T-helper 1 cell treated with Interleukin-12 subunit alpha and Interleukin-12 subunit beta and Interleukin-4 antibody, amounts not matched to agents 30 μg/mL and 1 μg/mL, for 36 hours (primary cell): Measurements from ENCODE around the gene CENPC.

Experiments used
- H3K27ac Mint-ChIP-seq: one replicate; pipeline ENCODE4 v1.8.0; 2021; ENCODE audit warnings: mild to moderate bottlenecking, mixed read lengths
- H3K27me3 Mint-ChIP-seq: one replicate; pipeline ENCODE4 v1.8.0; 2021; ENCODE audit warnings: low read depth, mixed read lengths
- H3K36me3 Mint-ChIP-seq: one replicate; pipeline ENCODE4 v1.8.0; 2021; ENCODE audit warnings: low read depth, mixed read lengths
- H3K4me1 Mint-ChIP-seq: one replicate; pipeline ENCODE4 v1.8.0; 2021; ENCODE audit warnings: low read depth, mixed read lengths
- H3K4me3 Mint-ChIP-seq: one replicate; pipeline ENCODE4 v1.8.0; 2021; ENCODE audit warnings: mild to moderate bottlenecking, moderate library complexity, mixed read lengths
- H3K9me3 Mint-ChIP-seq: one replicate; pipeline ENCODE4 v1.8.0; 2021; ENCODE audit warnings: mixed read lengths

Gene CENPC

GRCh38 chr4:67545199-67546003 lies at the start of gene CENPC:
Gene CENPC, minus strand, starts transcription at chr4:67545503. Its CDS starts 148 bp downstream, at chr4:67545355.
- Mint-ChIP-seq H3K4me1 (peaks cover 29% of the 10 kb centered on the region), H3K9me3 (no peaks in the 10 kb centered on the region), H3K27ac (peak within 1 kb of the TSS; percentile 99), H3K4me3 (peak within 1 kb of the TSS; percentile 99), H3K27me3 (no peaks in the 10 kb centered on the region), H3K36me3 (peaks cover 28% of the 10 kb centered on the region)

- Mint-ChIP-seq H3K27me3 (no peaks in the 10 kb centered on the region), H3K36me3 (peaks cover 67% of the 10 kb centered on the region), H3K9me3 (peaks cover 8% of the 10 kb centered on the region), H3K4me3 (no peak overlapping the region), H3K27ac (no peak overlapping the region), H3K4me1 (peaks cover 5% of the 10 kb centered on the region)
These were observed 48.5 kb upstream of the CENPC start for GRCh38 chr4:67593741-67594175.

- no peak overlapping the region for H3K4me3 Mint-ChIP-seq
- no peaks in the 10 kb centered on the region for H3K27me3 Mint-ChIP-seq
- no peaks in the 10 kb centered on the region for H3K9me3 Mint-ChIP-seq
- H3K27ac Mint-ChIP-seq, result no peak overlapping the region
- H3K4me1 Mint-ChIP-seq, result peaks cover 4% of the 10 kb centered on the region
- H3K36me3 Mint-ChIP-seq, result peaks cover 38% of the 10 kb centered on the region
These were observed 41.9 kb upstream of the CENPC start for GRCh38 chr4:67587156-67587555.

- Mint-ChIP-seq H3K4me1 (peaks cover 18% of the 10 kb centered on the region), H3K27ac (no peak overlapping the region), H3K27me3 (no peaks in the 10 kb centered on the region), H3K4me3 (no peak overlapping the region), H3K9me3 (no peaks in the 10 kb centered on the region), H3K36me3 (peaks cover 38% of the 10 kb centered on the region)
These were observed 39.2 kb upstream of the CENPC start for GRCh38 chr4:67584496-67584895.

GRCh38 chr4:67581913-67582312 lies 36.6 kb upstream of the CENPC start:
- Mint-ChIP-seq H3K4me1 (peaks cover 22% of the 10 kb centered on the region), H3K27ac (peak overlapping the region; percentile 87), H3K36me3 (peaks cover 45% of the 10 kb centered on the region), H3K4me3 (peak overlapping the region; percentile 29), H3K9me3 (no peaks in the 10 kb centered on the region), H3K27me3 (no peaks in the 10 kb centered on the region)

GRCh38 chr4:67581208-67581857 lies 36.0 kb upstream of the CENPC start:
- H3K27me3 Mint-ChIP-seq, result no peaks in the 10 kb centered on the region
- no peaks in the 10 kb centered on the region for H3K9me3 Mint-ChIP-seq
- peaks cover 45% of the 10 kb centered on the region for H3K36me3 Mint-ChIP-seq
- H3K4me1 Mint-ChIP-seq, result peaks cover 25% of the 10 kb centered on the region
- H3K4me3 Mint-ChIP-seq, result peak overlapping the region; percentile 72
- H3K27ac Mint-ChIP-seq, result peak overlapping the region; percentile 87

GRCh38 chr4:67580577-67580976 lies 35.3 kb upstream of the CENPC start:
- Mint-ChIP-seq H3K4me3 (peak overlapping the region; percentile 72), H3K27ac (peak overlapping the region; percentile 87), H3K27me3 (no peaks in the 10 kb centered on the region), H3K36me3 (peaks cover 44% of the 10 kb centered on the region), H3K4me1 (peaks cover 29% of the 10 kb centered on the region), H3K9me3 (no peaks in the 10 kb centered on the region)

GRCh38 chr4:67576538-67576937 lies 31.2 kb upstream of the CENPC start:
- peaks cover 45% of the 10 kb centered on the region for H3K4me1 Mint-ChIP-seq
- H3K27ac Mint-ChIP-seq, result no peak overlapping the region
- no peaks in the 10 kb centered on the region for H3K27me3 Mint-ChIP-seq
- H3K9me3 Mint-ChIP-seq, result no peaks in the 10 kb centered on the region
- no peak overlapping the region for H3K4me3 Mint-ChIP-seq
- peaks cover 52% of the 10 kb centered on the region for H3K36me3 Mint-ChIP-seq

- H3K36me3 Mint-ChIP-seq, result peaks cover 49% of the 10 kb centered on the region
- no peaks in the 10 kb centered on the region for H3K9me3 Mint-ChIP-seq
- H3K27me3 Mint-ChIP-seq, result no peaks in the 10 kb centered on the region
- H3K4me1 Mint-ChIP-seq, result peaks cover 40% of the 10 kb centered on the region
- peak overlapping the region; percentile 60 for H3K4me3 Mint-ChIP-seq
- H3K27ac Mint-ChIP-seq, result peak overlapping the region; percentile 71
These were observed 30.8 kb upstream of the CENPC start for GRCh38 chr4:67576059-67576466.

GRCh38 chr4:67575232-67576058 lies 30.1 kb upstream of the CENPC start:
- Mint-ChIP-seq H3K36me3 (peaks cover 46% of the 10 kb centered on the region), H3K27me3 (no peaks in the 10 kb centered on the region), H3K4me3 (peak overlapping the region; percentile 60), H3K9me3 (no peaks in the 10 kb centered on the region), H3K27ac (peak overlapping the region; percentile 71), H3K4me1 (peaks cover 37% of the 10 kb centered on the region)

- no peak overlapping the region for H3K4me3 Mint-ChIP-seq
- H3K4me1 Mint-ChIP-seq, result peaks cover 40% of the 10 kb centered on the region
- H3K27me3 Mint-ChIP-seq, result no peaks in the 10 kb centered on the region
- peaks cover 39% of the 10 kb centered on the region for H3K36me3 Mint-ChIP-seq
- peak overlapping the region; percentile 29 for H3K27ac Mint-ChIP-seq
- no peaks in the 10 kb centered on the region for H3K9me3 Mint-ChIP-seq
These were observed 27.9 kb upstream of the CENPC start for GRCh38 chr4:67573193-67573592.

GRCh38 chr4:67571975-67572374 lies 26.7 kb upstream of the CENPC start:
- Mint-ChIP-seq H3K36me3 (peaks cover 38% of the 10 kb centered on the region), H3K4me3 (no peak overlapping the region), H3K4me1 (peaks cover 44% of the 10 kb centered on the region), H3K27ac (no peak overlapping the region), H3K9me3 (no peaks in the 10 kb centered on the region), H3K27me3 (no peaks in the 10 kb centered on the region)

- peaks cover 34% of the 10 kb centered on the region for H3K36me3 Mint-ChIP-seq
- H3K9me3 Mint-ChIP-seq, result no peaks in the 10 kb centered on the region
- H3K4me3 Mint-ChIP-seq, result no peak overlapping the region
- no peak overlapping the region for H3K27ac Mint-ChIP-seq
- peaks cover 41% of the 10 kb centered on the region for H3K4me1 Mint-ChIP-seq
- H3K27me3 Mint-ChIP-seq, result no peaks in the 10 kb centered on the region
These were observed 25.2 kb upstream of the CENPC start for GRCh38 chr4:67570537-67570936.

- H3K4me1 Mint-ChIP-seq, result peaks cover 36% of the 10 kb centered on the region
- no peak overlapping the region for H3K27ac Mint-ChIP-seq
- peaks cover 29% of the 10 kb centered on the region for H3K36me3 Mint-ChIP-seq
- H3K27me3 Mint-ChIP-seq, result no peaks in the 10 kb centered on the region
- H3K9me3 Mint-ChIP-seq, result no peaks in the 10 kb centered on the region
- H3K4me3 Mint-ChIP-seq, result no peak overlapping the region
These were observed 23.5 kb upstream of the CENPC start for GRCh38 chr4:67568820-67569219.
